Mucosa of rectum (tissue), 2 donors: Measurements from ENCODE around the gene LIN37.

Experiments used
- H3K27ac ChIP-seq, 2 donors: one replicate each; pipeline ENCODE4 v1.7.0; 2013; ENCODE audit warnings: inconsistent platforms in 2 of 2, low read depth in 2 of 2, low read length in 2 of 2
- H3K27me3 ChIP-seq, 2 donors: one replicate each; pipeline ENCODE4 v1.7.0; 2013; ENCODE audit warnings: low read length in 2 of 2; ENCODE audit not compliant: control insufficient read depth in 2 of 2, insufficient read depth in 2 of 2
- H3K36me3 ChIP-seq, 2 donors: one replicate each; pipeline ENCODE4 v1.7.0; 2013; ENCODE audit warnings: low read length in 2 of 2; ENCODE audit not compliant: control insufficient read depth in 2 of 2, insufficient read depth in 2 of 2
- H3K4me1 ChIP-seq, 2 donors: one replicate each; pipeline ENCODE4 v1.7.0; 2013; ENCODE audit warnings: low read length in 2 of 2, mild to moderate bottlenecking in 1 of 2; ENCODE audit not compliant: control insufficient read depth in 2 of 2, insufficient read depth in 2 of 2
- H3K4me3 ChIP-seq, 2 donors: one replicate each; pipeline ENCODE4 v1.7.0; 2013; ENCODE audit warnings: low read length in 2 of 2
- H3K9ac ChIP-seq, 2 donors: one replicate each; pipeline ENCODE4 v1.7.0; 2013; ENCODE audit warnings: low read length in 2 of 2, low read depth in 1 of 2, mild to moderate bottlenecking in 1 of 2
- H3K9me3 ChIP-seq, 2 donors: one replicate each; pipeline ENCODE4 v1.7.0; 2013; ENCODE audit warnings: low read length in 2 of 2; ENCODE audit not compliant: control insufficient read depth in 2 of 2
- donor health status: healthy.
- donor health status: Normal muscosa, but diverticular disease.

LIN37 gene

GRCh38 chr19:35748106-35749020 lies at the start of gene LIN37:
TSS of gene LIN37 (plus strand) at chr19:35748576. CDS start at chr19:35748725, 149 bp downstream.
- H3K27ac ChIP-seq, result peak within 1 kb of the TSS; percentile 74 to 75
- peak within 1 kb of the TSS; percentile 95 to 99 for H3K9ac ChIP-seq
- peaks cover 10 to 13% of the 10 kb centered on the region in 2 donors for H3K36me3 ChIP-seq
- peak within 1 kb of the TSS; percentile 97 to 99 for H3K4me3 ChIP-seq
- peaks cover 22 to 23% of the 10 kb centered on the region in 2 donors for H3K4me1 ChIP-seq
- no peaks in the 10 kb centered on the region for H3K9me3 ChIP-seq
- H3K27me3 ChIP-seq, result no peaks in the 10 kb centered on the region

GRCh38 chr19:35702223-35703012 lies 46.0 kb upstream of the LIN37 start:
- Histone ChIP-seq H3K27ac (peak overlapping the region in 1 of 2 donors; percentile 43), H3K27me3 (peaks cover 0 to 2% of the 10 kb centered on the region in 2 donors), H3K9me3 (no peaks in the 10 kb centered on the region), H3K4me1 (peaks cover 4 to 5% of the 10 kb centered on the region in 2 donors), H3K9ac (peak overlapping the region; percentile 69 to 72), H3K4me3 (peak overlapping the region; percentile 81 to 86), H3K36me3 (no peaks in the 10 kb centered on the region)

GRCh38 chr19:35703343-35703742 lies 45.0 kb upstream of the LIN37 start:
- peaks cover 4 to 5% of the 10 kb centered on the region in 2 donors for H3K4me1 ChIP-seq
- no peaks in the 10 kb centered on the region for H3K9me3 ChIP-seq
- no peak overlapping the region for H3K9ac ChIP-seq
- H3K27me3 ChIP-seq, result peaks cover 0 to 2% of the 10 kb centered on the region in 2 donors
- no peak overlapping the region for H3K27ac ChIP-seq
- no peak overlapping the region for H3K4me3 ChIP-seq
- H3K36me3 ChIP-seq, result no peaks in the 10 kb centered on the region

GRCh38 chr19:35704218-35704617 lies 44.2 kb upstream of the LIN37 start, which contains the start of gene ZBTB32:
TSS of gene ZBTB32 (plus strand) at chr19:35704558. CDS start at chr19:35714627, 10,069 bp downstream.
- no peak within 1 kb of the TSS for H3K9ac ChIP-seq
- no peaks in the 10 kb centered on the region for H3K36me3 ChIP-seq
- no peak within 1 kb of the TSS for H3K27ac ChIP-seq
- peaks cover 4 to 5% of the 10 kb centered on the region in 2 donors for H3K4me1 ChIP-seq
- no peaks in the 10 kb centered on the region for H3K9me3 ChIP-seq
- H3K27me3 ChIP-seq, result peaks cover 0 to 2% of the 10 kb centered on the region in 2 donors
- no peak within 1 kb of the TSS for H3K4me3 ChIP-seq

- H3K4me1 ChIP-seq, result no peaks in the 10 kb centered on the region
- H3K4me3 ChIP-seq, result no peak overlapping the region
- no peaks in the 10 kb centered on the region for H3K36me3 ChIP-seq
- no peaks in the 10 kb centered on the region for H3K9me3 ChIP-seq
- H3K27me3 ChIP-seq, result peaks cover 0 to 2% of the 10 kb centered on the region in 2 donors
- H3K27ac ChIP-seq, result no peak overlapping the region
- no peak overlapping the region for H3K9ac ChIP-seq
Measured at GRCh38 chr19:35708391-35708790, 40.0 kb upstream of the LIN37 start.

- no peaks in the 10 kb centered on the region for H3K27me3 ChIP-seq
- H3K9me3 ChIP-seq, result no peaks in the 10 kb centered on the region
- H3K4me1 ChIP-seq, result peaks cover 9 to 12% of the 10 kb centered on the region in 2 donors
- no peaks in the 10 kb centered on the region for H3K36me3 ChIP-seq
- no peak overlapping the region for H3K9ac ChIP-seq
- H3K27ac ChIP-seq, result peak overlapping the region in 1 of 2 donors; percentile 24
- H3K4me3 ChIP-seq, result no peak overlapping the region
Measured at GRCh38 chr19:35710784-35711723, 37.3 kb upstream of the LIN37 start.

- no peaks in the 10 kb centered on the region for H3K27me3 ChIP-seq
- no peaks in the 10 kb centered on the region for H3K9me3 ChIP-seq
- no peak overlapping the region for H3K9ac ChIP-seq
- peaks cover 12 to 20% of the 10 kb centered on the region in 2 donors for H3K4me1 ChIP-seq
- H3K27ac ChIP-seq, result peak overlapping the region in 1 of 2 donors; percentile 18
- H3K36me3 ChIP-seq, result no peaks in the 10 kb centered on the region
- peak overlapping the region in 1 of 2 donors; percentile 29 for H3K4me3 ChIP-seq
Measured at GRCh38 chr19:35712567-35713505, 35.5 kb upstream of the LIN37 start.

GRCh38 chr19:35713506-35713850 lies 34.9 kb upstream of the LIN37 start:
- Histone ChIP-seq H3K4me3 (peak overlapping the region in 1 of 2 donors; percentile 33), H3K27ac (peak overlapping the region in 1 of 2 donors; percentile 18), H3K9ac (no peak overlapping the region), H3K9me3 (no peaks in the 10 kb centered on the region), H3K36me3 (no peaks in the 10 kb centered on the region), H3K27me3 (no peaks in the 10 kb centered on the region), H3K4me1 (peaks cover 12 to 20% of the 10 kb centered on the region in 2 donors)
